HG02763 (cell line): ENCODE measurements around the gene DGCR6L.
"Not testable (repeated sequence)": the region's sequence is repeated elsewhere in the genome, so short reads cannot be mapped to it uniquely, and the experiment has no call there.

Experiments used
- ATAC-seq: cut with Tn5 transposase; IDR thresholded peaks from one replicate; pipeline ENCODE4 v1.9.1; 2021; ENCODE audit warnings: mild to moderate bottlenecking, moderate library complexity; ENCODE audit not compliant: unreplicated experiment

DGCR6L gene

GRCh38 chr22:20292673-20293232 is 27.1 kb downstream of the DGCR6L start:
- no peak for ATAC-seq

DNA sequence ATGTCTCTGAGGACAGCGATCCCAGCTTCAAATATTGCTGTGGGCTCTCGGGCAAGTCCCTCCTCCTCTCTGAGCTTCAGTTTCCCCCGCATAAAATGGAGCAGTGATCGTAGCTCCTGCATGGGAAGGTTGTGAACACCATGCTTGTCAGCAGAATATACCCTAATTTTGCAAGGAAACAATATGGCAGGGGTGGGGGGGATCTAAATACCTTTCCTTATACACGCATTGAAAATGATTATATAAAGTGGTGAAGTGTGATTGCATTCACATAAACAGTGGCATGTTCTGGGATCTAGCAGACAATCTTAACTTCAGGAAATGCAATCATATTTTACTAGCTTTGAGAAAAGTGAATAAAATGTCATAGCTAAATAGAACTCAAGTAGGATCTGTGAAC is 27.8 kb downstream of the DGCR6L start:
- no peak for ATAC-seq

DNA sequence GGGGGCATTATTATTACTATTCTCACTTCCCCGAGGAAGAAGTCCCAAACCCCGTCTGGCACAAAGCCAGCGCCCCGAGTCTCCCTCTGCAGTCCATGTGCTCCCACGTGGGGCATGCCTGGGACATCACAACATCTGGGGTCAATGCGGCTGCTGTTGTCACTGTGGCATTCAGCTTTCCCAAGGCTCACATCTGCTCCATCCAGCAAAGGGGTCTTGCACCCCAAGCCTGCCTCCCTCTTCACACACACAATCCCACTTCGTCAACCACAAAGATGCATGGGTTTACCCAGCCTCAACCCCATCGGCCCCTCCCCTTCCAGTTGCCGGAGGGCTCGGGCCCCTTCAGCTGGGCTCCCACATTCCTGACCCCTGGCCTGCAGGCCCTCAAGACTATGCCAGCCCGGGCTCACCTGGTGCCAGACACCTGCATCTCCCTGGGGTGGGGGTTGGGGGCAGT is 28.2 kb downstream of the DGCR6L start:
- ATAC-seq = no peak

- ATAC-seq = no peak
These were observed 28.6 kb downstream of the DGCR6L start for GRCh38 chr22:20291249-20291586.

GRCh38 chr22:20290578-20291248 is 29.1 kb downstream of the DGCR6L start:
- no peak for ATAC-seq

- ATAC-seq = no peak
These were observed 29.8 kb downstream of the DGCR6L start for GRCh38 chr22:20290045-20290392.

DNA sequence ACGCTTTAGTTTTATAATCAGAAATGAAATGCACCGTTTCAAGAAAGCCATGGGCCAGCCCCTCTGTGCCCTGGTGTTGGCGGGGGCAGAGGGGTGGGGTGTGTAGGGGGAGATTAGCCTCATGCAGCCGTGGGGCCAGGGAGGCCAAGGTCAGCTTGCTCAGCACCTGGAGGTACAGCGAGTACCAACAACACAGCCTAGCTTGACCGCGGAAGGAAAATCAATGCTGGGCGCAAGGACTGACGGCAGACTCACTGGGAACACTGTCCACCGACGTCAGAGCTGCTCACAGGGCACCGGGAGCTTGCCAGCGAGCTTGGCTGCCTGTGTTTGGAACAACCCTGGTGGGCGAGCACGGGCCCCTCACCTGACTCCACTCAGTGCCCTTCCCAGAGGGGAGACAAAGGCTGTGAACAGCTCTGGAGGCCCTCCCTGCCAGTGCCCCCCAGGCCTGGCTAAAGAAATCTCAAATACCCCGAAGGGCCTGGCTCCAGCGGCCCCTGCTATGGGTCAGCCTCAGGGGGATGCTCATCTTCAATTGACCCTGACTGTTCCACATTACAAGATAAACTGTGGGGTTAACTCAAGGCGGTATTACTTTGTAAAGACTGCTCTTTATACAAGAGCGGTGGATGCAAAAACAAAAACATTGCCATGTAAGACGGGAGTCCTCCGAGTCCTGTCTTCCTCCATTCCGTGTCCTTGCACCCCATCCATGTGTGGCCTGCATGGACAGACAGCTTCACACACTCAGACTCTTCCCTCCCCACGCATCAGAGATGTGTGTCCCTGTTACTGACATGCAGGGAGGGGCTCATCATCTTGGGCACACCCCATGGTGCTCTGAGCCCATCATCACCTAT is 30.4 kb downstream of the DGCR6L start:
- ATAC-seq = not testable (repeated sequence)

DNA sequence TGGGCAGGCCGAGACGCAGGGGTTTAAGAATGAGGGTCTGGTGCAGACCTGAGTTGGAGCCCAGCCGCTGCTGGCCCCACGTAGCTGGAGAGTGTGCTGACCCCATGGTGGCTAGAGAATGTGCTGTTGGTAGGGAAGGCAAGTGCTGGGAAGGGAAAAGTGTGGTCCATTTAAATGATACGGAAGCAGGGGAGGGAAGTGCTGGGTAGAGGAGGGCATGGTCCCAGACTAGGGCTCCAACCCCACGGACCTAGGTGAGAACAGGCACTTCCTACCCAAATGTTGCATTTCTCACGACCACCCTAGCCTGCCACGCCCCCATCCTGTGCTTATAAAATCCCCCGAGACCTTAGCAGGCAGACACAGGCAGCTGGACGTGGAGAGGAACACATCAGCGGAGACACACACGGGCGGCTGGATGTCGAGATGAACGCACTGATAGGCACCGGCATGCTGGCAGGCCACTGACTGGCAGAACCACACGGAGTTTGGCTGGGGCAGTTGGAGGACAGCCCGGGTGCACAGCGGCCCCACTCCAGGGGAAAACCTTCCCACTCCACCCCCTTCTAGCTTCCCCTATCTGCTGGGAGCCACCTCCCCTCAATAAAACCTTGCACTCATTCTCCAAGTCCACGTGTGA is 33.0 kb downstream of the DGCR6L start:
- not testable (repeated sequence) for ATAC-seq

GRCh38 chr22:20286312-20286660 is 33.6 kb downstream of the DGCR6L start:
- not testable (repeated sequence) for ATAC-seq

DNA sequence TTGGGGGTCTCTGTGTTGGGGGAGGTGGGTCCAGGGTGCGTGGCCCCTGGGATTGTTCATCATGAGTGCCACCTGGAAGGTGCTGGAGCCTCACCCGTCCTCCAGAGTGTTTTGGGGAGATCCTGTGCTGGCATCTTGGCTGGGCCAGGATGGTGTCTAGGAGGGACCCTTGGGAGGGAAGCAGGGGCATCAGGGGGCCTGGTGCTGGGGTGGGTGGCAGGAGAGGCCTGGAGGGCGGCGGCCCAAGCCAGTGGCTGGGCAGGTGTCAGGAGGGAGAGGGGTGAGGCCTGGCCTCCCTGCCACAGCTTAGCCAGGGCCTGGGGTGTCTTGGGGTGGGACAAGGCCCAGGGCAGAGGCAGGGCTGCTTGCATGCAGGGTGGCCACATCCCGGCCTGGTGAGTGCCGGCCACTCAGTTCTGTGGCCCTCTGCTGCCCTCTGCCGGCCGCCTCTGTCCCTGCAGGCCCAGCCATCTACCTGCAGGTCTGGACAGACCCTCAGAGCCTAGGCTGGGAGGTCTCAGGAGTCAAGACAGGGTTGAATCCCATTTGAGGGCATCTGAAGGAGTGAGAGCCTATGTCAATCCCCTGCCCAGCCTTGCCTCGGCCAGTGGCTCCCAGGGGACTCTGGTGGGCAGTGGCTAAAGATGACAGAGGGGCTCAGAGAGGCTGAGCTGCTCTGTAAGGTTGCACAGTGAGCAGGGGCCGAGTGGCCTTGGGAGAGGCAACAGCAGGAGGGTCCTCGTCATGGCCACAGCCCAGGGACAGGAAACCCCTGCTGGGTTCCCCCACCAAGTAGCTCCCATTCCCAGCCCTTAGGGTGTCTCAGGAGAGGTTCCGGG is 34.2 kb downstream of the DGCR6L start:
- ATAC-seq = not testable (repeated sequence)

DNA sequence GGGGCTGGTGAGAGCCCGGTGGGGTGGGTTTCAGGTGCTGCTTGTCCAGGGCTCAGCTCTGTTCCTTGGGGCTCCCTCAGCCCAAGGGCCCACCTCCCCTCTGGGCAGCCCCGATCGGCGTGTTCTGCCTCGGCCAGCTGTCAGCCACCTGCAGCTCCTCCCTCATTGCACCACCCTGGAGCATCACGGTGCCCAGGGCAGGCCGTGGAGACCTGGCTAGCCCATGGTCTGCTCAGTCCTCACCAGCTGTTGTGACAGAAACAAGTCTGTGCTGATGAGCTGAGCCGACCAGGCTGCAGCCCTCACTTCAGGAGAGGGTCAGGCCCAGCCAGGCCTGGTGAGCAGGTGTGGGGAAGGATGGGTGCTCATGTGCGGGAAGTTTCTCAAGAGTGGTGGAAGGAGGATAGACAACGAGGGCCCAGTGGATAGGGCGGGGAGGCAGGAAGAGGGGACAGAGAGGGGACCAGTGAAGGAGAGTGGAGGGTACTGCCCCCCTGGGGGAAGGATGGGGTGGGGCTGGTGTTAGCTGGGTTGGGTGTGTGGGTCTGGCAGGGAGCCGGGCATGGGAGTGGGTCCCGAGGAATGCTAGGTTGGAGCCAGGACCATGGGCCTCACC is 35.3 kb downstream of the DGCR6L start:
- no peak for ATAC-seq

- ATAC-seq = no peak
These were observed 36.2 kb downstream of the DGCR6L start for GRCh38 chr22:20283674-20284066.

DNA sequence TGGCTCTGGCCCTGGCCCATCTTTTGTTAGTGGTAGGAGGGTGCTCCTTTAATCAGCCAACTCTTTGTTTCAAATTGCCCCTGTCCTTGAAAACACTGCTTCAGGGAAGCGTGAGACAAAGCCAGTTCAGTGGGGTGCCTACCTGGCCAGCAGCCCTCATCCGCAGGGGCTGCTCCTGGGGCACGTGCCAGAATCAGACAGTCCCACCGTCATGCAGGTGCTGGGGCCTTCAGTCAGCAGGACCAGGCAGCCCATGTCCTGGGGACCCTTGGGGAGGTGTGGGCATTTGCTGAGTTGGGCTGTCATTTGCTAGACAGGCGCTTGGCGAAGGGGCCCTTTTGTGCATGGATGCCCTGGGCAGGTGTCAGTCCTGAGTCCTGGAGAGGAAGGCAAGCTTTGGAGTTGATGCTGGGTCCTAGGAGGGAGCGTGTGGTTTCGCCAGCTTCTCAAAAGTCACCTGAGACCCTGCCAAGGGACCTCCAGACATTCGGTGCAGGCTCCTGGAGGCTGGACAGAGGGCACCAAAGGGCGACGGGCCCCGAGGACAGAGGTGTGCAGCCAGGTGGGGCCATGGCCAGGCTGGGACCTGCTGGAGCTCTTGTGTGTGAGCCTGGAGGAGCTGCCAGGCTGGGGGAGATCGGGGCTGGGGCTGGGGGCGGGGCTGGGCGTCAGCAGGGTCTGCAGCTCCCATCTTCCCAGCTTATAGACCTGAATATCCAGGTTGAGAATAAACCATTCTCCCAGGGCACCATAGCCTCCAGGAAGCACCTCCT is 36.8 kb downstream of the DGCR6L start:
- ATAC-seq = no peak

- ATAC-seq = no peak
These were observed 38.0 kb downstream of the DGCR6L start for GRCh38 chr22:20281891-20282290.

- ATAC-seq = not testable (repeated sequence)
These were observed 38.4 kb downstream of the DGCR6L start for GRCh38 chr22:20281473-20281872.

- ATAC-seq = no peak
These were observed 39.0 kb downstream of the DGCR6L start for GRCh38 chr22:20280866-20281265.

GRCh38 chr22:20280163-20280562 is 39.7 kb downstream of the DGCR6L start:
- ATAC-seq = not testable (repeated sequence)

- ATAC-seq = no peak
These were observed 40.2 kb downstream of the DGCR6L start for GRCh38 chr22:20279662-20280134.

- ATAC-seq = not testable (repeated sequence)
These were observed 41.0 kb downstream of the DGCR6L start for GRCh38 chr22:20278726-20279490.
